Measurements from ENCODE around the gene MTURN.

GRCh38 chr7:30200591-30200990 is 65.8 kb downstream of the MTURN start:
- TF ChIP-seq CTCF (IDR thresholded peaks at IDR 0.05) (no peak), POLR2A (IDR thresholded peaks at IDR 0.05) (no peak)

All from Peyer's patch (tissue), 4 donors.